ENCODE data around the gene C1orf35.

DNA sequence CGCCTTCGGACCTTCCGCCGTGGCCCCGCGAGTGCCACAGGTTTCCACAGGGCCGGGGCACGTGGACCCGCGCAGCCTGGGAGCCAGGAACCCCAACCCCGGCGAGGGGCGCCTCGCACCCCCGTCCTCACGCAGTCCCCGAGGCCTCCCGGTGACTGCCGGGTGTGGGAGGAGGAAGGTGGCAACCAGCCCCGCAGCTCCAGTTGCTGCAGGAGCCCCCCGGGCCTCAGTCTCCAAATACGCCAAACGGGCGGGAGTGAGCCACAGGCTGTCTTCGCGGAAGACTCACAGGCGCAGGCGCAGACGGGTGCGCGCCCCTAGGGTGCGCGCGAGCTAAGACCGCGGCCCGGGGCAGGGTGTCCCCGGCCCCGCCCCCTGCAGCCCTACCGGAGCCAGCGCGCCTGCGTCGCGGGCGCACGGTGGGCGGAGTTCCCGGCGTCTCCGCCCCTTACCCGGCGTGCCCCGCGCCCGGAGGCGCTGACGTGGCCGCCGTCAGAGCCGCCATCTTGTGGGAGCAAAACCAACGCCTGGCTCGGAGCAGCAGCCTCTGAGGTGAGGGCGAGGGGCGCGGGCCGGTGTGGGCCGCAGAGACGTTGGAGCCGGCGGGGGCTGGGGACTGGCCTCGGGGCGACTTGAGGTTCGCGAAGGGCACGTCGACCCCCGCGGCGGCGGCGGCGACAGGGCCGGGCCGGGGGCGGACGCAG lies 20.8 kb downstream of the C1orf35 start, which contains the start of gene ARF1:
- TF ChIP-seq, protein P1, sequence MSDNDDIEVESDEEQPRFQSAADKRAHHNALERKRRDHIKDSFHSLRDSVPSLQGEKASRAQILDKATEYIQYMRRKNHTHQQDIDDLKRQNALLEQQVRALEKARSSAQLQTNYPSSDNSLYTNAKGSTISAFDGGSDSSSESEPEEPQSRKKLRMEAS (IDR thresholded peaks at IDR 0.05): peak; percentile 88
- TF ChIP-seq YY1 (IDR thresholded peaks at IDR 0.05; ENCODE audit: low read depth) (peak; percentile 94), EP300 (IDR thresholded peaks at IDR 0.05; ENCODE audit: borderline replicate concordance) (no peak), TAF1 (IDR thresholded peaks at IDR 0.05; ENCODE audit: low read depth) (peak; percentile 86), CEBPB (IDR thresholded peaks at IDR 0.05) (no peak), NFIC (IDR thresholded peaks at IDR 0.05) (no peak), CREB1 (IDR thresholded peaks at IDR 0.05; ENCODE audit: low read depth) (peak; percentile 75)

All from Ishikawa (cell line).